Activated CD4-positive, CD25-positive, alpha-beta regulatory T cell treated with anti-CD3 and anti-CD28 coated beads, Interleukin-2, amount 50 U/mL, for 16 hours (primary cell): ENCODE measurements around the gene GPANK1.
"Not testable (repeated sequence)": the region's sequence is repeated elsewhere in the genome, so short reads cannot be mapped to it uniquely, and the experiment has no call there.

ENCODE experiments used
- DNase-seq: peaks from one replicate; pipeline ENCODE4 v3.0.0-alpha.2; 2020; ENCODE audit warnings: low read depth, low spot score

The GPANK1 gene

GRCh38 chr6:31664790-31665500 lies at the start of gene GPANK1:
Gene GPANK1 (minus strand): TSS chr6:31664997. CDS start chr6:31664478, 519 bp downstream.
- peak; percentile 85 for DNase-seq

GRCh38 chr6:31713991-31714684 lies 49.3 kb upstream of the GPANK1 start:
- DNase-seq = no peak

- DNase-seq = no peak
These were observed 48.7 kb upstream of the GPANK1 start for GRCh38 chr6:31713465-31713864.

GRCh38 chr6:31712296-31712695 lies 47.5 kb upstream of the GPANK1 start:
- no peak for DNase-seq

- no peak for DNase-seq
These were observed 46.4 kb upstream of the GPANK1 start for GRCh38 chr6:31711233-31711632.

GRCh38 chr6:31710523-31711219 lies 45.9 kb upstream of the GPANK1 start:
- DNase-seq = no peak

- not testable (repeated sequence) for DNase-seq
These were observed 44.4 kb upstream of the GPANK1 start for GRCh38 chr6:31709157-31709556.

- no peak for DNase-seq
These were observed 43.4 kb upstream of the GPANK1 start for GRCh38 chr6:31708224-31708623.

GRCh38 chr6:31707701-31708100 lies 42.9 kb upstream of the GPANK1 start:
- no peak for DNase-seq

GRCh38 chr6:31706599-31706998 lies 41.8 kb upstream of the GPANK1 start, which contains the start of gene LY6G6F:
Gene LY6G6F (plus strand): TSS chr6:31706866. CDS start chr6:31706907, 41 bp downstream.
- no peak for DNase-seq

- no peak for DNase-seq
These were observed 41.1 kb upstream of the GPANK1 start for GRCh38 chr6:31705931-31706330.

- DNase-seq = peak; percentile 91
These were observed 38.3 kb upstream of the GPANK1 start, which contains the start of gene ABHD16A for GRCh38 chr6:31702819-31703716. Gene ABHD16A (minus strand): TSS chr6:31703324. CDS start chr6:31703281, 43 bp downstream.

- DNase-seq = no peak
These were observed 37.6 kb upstream of the GPANK1 start for GRCh38 chr6:31702405-31702818.

- no peak for DNase-seq
These were observed 37.0 kb upstream of the GPANK1 start for GRCh38 chr6:31701666-31702404.

- no peak for DNase-seq
These were observed 36.1 kb upstream of the GPANK1 start for GRCh38 chr6:31700740-31701401.

GRCh38 chr6:31697555-31697954 lies 32.8 kb upstream of the GPANK1 start:
- DNase-seq = no peak

GRCh38 chr6:31693535-31693934 lies 28.7 kb upstream of the GPANK1 start:
- DNase-seq = no peak

GRCh38 chr6:31692886-31693285 lies 28.1 kb upstream of the GPANK1 start:
- DNase-seq = no peak

GRCh38 chr6:31692353-31692752 lies 27.6 kb upstream of the GPANK1 start:
- DNase-seq = no peak

- DNase-seq = no peak
These were observed 26.8 kb upstream of the GPANK1 start for GRCh38 chr6:31691564-31692108.
